HG02759 (cell line): ENCODE measurements around the gene OR51M1.
"Not testable (repeated sequence)": the region's sequence is repeated elsewhere in the genome, so short reads cannot be mapped to it uniquely, and the experiment has no call there.

Experiments
- ATAC-seq: cut with Tn5 transposase; IDR thresholded peaks from one replicate; pipeline ENCODE4 v1.9.1; 2021; ENCODE audit warnings: mild to moderate bottlenecking, moderate library complexity; ENCODE audit not compliant: unreplicated experiment

Gene OR51M1, protein sequence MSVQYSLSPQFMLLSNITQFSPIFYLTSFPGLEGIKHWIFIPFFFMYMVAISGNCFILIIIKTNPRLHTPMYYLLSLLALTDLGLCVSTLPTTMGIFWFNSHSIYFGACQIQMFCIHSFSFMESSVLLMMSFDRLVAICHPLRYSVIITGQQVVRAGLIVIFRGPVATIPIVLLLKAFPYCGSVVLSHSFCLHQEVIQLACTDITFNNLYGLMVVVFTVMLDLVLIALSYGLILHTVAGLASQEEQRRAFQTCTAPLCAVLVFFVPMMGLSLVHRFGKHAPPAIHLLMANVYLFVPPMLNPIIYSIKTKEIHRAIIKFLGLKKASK

DNA sequence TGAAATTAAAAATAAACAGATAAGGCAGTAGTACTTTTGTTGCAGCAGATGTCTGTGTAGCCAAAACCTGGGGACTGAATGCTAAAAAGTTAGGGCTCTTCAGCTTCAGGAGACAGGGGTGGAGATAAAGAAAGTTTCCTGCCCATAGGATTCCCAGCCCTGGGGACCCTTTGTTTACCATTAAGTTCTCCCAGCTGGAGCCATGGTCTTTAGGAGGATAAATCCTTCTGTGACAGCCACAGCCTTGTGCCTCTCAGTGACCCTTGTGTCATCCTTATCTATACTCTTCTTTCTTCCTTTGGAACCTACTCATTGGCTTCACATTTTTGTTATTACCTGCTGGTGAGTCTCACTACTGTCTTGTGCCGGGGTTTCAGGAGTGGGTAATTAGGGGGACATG, at the start of gene OR51M1:
Gene OR51M1 (plus strand): TSS at position 237 of the 400 bp plus-strand sequence. CDS start 5,587 bp downstream, outside the sequence.
- no peak for ATAC-seq

DNA sequence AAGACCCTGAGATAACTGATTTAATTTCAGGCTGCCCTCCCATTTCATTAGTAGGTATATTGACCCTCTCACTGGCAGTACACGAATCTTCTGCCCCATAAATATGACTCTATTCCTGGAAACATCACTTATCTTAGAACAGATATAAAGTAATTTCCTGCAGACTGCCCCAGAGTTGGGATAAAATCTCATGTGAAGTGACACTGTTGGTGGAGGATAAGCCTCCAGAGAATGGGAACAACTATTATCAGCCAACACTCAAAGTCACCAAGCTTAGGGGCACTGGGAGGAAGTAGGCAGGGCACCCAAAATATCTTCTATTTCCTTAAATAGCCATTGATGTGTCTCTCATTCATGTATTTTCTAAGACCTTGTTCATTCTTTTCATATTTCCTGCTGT, 48.4 kb upstream of the OR51M1 start:
- no peak for ATAC-seq

DNA sequence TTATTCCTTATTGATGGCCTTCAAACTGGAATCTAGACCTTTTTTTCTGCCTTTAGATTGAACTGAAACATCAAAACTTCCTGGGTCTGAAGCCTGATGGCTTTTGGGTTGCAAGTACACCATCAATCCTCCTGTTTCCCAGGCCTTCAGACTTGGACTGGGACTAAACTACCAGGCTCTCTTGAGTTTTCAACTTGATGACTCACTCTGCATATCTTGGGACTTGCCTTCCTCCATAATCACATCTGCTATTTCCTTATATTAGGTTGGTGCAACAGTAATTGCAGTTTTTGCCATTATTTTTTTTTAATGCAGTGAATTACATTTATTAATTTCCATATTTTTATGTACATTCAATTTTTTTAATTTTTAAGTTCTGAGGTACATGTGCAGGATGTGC, 47.3 kb upstream of the OR51M1 start:
- no peak for ATAC-seq

DNA sequence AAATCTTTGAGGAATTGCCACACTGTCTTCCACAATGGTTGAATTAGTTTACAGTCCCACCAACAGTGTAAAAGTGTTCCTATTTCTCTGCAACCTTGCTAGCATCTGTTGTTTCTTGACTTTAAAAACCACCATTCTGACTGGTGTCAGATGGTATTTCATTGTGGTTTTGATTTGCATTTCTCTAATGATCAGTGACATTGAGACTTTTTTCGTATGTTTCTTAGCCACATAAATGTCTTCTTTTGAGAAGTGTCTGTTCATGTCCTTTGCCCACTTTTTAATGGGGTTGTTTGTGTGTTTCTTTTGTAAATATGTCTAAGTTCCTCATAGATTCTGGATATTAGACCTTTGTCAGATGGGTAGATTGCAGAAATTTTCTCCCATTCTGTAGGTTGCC, 46.4 kb upstream of the OR51M1 start:
- not testable (repeated sequence) for ATAC-seq

DNA sequence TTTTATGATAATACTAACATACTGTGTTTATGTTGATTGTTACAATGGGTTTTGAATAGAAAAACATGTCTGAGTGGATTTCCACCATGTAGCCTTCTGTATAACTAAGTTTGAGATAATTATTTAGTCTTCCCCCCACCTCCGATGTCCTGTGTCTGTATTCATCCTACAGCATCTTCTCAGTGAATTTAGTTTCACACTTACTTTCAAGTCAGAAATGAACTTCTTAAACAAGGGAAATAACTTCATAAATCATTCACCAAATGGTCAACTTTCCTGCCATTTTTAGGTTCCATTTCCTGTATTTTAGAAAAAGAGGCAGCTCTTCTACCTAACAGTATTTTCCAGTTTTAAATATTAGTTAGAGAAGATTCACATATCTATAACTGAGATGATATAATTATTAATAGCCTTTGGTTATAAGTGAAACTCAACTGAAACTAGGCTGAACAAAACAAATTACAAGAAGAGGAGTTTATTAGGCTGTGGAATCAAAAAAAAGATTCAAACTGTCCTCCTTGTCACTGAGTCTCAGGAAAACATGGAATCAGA, 43.8 kb upstream of the OR51M1 start:
- peak; percentile 76 for ATAC-seq

DNA sequence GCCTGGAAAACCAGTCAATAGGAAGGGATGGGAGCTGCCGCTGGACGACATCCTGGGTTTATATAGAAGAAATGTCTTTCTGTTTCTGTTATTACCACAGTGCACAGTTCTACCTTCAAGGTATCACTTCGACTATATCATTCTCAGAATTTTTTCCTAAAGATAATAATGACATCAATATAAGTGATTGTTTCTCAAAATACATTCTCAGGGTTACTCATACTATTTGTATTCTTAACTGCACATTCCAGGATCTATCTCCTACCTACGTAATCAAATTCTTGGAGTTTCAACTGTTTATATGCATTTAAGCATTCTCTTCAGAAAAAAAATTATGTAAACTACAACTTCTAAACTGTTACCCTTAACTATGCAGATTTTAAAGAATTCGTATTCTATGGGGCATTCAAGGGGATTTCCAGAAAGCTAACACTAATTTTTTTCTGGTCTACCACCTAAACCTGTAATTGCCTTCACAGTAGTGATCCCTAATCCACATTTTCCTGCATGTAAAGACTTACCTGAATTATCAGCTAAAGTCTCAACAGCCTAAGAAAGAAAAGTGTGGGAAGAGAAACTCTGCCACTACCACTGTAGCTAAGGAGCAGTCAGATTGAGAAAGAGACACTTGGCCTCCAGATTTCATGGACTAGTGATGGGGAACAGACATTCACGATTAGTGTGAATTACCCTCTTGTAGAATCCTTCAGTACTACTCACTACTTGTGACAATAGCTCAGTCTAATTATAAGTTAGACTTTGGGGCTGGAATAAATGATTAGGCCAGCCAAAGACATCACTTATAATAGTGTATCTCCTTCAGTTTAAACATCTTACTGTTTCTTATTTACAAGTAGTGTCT, 39.9 kb upstream of the OR51M1 start, which contains the start of gene OR51B5:
Gene OR51B5 (minus strand): TSS at position 51 of the 862 bp plus-strand sequence. CDS start 0 bp downstream, at position 51.
- ATAC-seq = peak; percentile 37

DNA sequence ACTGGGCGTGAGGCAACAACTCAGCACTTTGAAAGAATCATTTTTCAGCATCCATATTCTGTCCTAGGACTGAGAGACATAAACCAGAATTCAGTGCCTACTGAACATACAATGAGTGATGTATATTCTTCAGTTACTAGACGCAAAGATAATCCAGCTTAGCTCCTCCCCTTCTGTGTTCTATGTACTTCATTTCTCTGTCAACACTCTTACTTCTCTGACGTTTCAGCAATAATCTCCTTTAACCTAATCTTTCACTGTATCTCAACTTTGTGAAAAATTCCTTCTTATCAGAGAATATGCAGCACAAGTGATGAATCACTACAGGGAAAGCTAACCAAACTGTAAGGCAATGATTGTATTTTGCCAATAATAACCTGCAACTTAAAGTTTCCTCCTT, 37.8 kb upstream of the OR51M1 start:
- ATAC-seq = no peak

DNA sequence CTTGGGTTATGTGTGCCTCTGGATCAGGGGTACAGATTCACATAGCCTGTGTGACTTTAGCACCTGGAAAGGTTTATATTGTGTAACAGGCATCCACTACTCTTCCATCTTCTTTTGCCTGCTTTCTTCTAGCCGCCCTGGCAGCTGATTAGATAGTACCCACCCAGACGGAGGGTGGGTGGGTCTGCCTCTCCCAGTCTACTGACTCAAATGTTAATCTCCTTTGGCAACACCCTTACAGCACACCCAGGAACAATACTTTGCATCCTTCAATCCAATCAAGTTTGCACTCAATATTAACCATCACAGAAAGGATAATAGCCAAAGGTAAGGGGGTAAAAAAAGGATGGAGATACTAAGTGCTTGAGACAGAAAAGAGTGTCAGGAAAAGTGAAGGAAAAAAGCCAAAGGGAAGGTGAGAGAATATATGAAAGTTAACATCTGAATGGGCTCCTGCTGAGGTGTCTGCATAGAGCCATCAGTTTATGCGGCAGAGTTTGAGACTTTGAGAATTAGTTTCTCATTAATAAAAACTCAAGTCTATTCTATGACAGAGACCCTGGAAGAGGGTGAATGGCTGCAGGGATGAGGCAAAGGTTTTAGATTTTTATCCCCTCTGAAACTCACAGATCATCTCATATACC, 34.9 kb upstream of the OR51M1 start:
- ATAC-seq = no peak

DNA sequence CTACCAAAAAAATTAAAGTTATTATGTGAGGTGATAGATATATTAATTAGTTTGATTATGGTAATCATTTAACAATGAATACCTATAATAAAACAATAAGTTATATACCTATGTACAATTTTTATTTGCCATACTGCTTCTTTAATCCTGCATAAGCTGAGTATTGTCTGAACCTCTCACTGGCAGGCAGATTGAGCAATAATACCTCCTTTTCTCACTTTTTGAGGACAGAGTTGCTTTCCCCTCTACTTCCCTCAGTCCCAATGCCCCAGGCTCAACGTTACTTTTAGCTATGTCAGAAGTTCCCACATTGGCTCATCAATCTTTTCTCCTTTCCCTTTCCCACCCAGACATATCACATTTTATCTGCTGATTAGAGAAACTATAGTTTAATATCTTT, 34.1 kb upstream of the OR51M1 start:
- ATAC-seq = no peak

DNA sequence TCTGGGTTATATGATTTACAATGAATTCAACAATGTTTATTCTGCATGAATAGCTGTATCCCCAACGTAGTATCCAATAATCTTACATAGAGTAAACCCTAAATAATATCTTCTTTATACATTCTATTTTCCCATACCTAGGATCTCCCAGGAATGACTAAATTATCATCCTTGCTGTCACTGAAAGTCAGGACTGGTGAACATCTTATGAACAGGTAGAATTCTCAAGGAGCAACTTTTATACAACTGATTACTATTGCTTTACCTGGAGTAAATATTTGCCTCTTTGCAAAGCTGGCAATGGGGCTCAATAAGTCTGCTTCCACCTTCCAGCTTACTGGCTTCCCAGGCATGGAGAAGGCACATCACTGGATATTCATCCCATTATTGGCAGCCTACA, 32.4 kb upstream of the OR51M1 start, which contains the start of gene OR51B6:
Gene OR51B6 (plus strand): TSS at position 301 of the 400 bp plus-strand sequence. CDS start 0 bp downstream, at position 301.
- ATAC-seq = no peak

DNA sequence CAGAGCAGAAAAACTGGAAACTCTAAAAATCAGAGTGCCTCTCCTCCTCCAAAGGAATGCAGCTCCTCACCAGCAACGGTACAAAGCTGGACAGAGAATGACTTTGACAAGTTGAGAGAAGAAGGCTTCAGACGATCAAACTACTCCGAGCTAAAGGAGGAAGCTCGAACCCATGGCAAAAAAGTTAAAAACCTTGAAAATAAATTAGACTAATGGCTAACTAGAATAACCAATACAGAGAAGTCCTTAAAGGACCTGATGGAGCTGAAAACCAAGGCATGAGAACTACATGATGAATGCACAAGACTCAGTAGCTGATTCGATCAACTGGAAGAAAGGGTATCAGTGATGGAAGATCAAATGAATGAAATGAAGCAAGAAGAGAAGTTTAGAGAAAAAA, 27.6 kb upstream of the OR51M1 start:
- ATAC-seq = not testable (repeated sequence)

DNA sequence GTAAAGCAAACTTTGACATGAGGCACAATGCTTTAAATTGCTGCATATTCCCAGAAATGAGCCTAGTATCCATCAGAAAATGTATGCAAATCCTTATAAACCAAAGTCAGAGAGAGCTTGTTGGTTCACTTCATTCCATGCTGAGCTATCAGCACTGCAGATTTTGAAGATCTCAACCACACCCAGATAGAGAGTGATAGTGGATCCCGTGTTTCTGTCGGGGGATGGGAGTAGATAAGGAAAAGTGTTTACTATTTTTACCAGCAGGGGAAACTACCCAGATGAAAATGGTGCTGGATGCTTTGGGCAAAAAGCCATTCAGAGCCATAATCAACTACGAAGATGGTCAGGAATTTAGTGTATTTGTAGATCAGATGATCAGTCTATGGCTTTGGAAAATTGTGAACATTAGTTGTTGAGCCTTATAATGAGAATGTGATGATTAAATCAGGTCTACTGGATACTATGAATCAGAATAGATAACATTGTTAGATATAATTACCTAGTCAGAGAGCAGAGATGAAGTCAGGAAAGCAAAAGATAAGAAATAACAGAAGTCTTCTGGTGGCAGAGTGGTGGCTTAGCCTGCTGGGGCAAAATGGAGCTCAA, 21.5 kb upstream of the OR51M1 start:
- ATAC-seq = no peak

DNA sequence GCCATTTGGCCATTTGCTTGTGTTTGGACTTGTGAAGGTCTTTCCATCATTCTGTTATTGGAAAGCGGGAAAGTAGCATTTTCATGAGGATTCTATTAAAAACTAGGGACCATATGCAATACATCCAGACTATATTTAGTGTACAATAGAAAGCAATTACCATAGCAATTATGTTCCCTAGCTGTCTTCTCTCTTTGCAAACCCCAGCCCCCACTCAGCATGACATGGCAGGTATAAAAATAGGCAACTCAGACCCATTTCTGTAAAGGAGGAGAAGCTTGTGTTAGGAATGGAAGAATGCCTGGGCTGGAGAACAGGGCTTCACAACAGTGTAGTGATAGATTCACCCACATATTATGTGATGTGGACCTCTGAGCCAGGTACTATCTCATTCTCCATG, 19.9 kb upstream of the OR51M1 start:
- no peak for ATAC-seq

DNA sequence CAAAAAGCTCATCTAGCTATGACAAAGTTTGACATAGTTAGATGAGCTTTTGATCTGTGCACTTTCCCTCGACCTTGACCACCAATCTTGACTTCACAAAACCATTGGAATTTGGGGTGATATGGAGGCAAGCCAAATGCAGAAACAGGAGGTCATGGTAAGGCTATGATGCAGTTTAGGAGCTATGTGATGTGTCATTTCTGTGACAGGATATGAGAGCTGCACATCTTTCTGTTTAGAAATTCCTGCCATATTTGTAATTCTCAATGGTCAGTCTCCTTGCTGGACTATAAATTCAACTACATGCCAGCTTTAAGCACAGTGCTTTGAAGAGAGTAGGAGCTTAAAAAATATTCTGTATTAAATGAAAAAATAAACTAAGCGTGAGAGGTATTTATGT, 19.4 kb upstream of the OR51M1 start:
- no peak for ATAC-seq

DNA sequence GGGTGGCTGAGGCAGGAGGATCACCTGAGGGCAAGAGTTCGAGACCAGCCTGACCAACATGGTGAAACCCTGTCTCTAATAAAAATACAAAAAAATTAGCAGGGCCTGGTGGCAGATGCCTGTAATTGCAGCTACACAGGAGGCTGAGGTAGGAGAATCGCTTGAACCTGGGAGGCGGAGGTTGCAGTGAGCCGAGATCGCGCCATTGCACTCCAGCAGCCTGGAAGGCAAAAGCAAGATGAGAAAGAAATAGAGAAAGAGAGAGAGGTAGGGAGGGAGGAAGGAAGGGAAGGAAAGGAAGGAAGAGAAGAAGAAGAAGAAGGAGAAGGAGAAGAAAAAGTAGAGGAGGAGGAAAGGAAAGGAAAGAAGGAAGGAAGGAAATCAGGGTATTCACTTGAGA, 17.2 kb upstream of the OR51M1 start:
- ATAC-seq = not testable (repeated sequence)

DNA sequence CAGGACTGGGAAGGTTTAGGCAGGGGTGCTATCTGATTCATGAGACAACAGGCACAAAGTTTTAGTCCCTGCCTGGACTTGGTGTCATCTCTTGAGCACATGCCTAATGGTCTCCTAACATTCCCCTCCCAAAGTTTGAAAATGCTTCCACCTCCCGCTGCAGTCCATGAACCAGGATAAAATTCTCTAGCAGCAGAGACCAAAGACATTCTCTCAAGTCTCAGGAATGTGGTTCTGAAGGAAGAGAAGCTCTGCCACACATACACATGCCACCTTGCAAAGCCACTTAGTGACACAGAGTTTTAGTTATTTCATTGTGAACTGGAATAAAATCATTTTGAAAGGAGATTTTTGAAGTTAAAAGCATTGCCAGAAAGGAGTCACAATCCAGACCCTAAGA, 16.8 kb upstream of the OR51M1 start:
- no peak for ATAC-seq

DNA sequence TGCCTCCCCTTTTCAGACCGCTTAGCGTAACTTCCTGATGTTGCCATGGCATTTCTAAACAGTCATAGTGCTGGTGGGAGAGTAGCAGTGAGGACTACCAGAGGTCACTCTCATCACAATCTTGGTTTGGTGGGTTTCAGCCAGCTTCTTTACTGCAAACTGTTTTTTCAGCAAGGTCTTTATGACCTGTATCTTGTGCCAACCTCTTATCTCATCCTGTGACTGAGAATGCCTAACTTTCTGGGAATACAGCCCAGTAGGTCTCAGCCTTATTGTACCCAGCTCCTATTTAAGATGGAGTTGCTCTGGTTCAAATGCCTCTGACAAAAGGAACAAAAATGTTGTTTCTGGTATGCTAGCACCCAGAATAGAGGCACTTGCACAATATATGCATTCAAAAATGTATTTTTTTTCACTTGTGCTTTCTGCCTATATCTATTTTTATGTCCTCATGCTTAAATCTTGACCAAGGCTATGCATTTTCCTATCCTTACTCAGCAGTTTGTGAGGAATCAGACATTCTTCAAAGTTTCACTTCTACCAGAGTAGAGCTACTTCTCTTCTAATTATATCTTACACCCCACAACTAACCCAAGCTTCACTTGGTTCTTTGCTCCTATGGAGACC, 16.1 kb upstream of the OR51M1 start:
- peak; percentile 40 for ATAC-seq

DNA sequence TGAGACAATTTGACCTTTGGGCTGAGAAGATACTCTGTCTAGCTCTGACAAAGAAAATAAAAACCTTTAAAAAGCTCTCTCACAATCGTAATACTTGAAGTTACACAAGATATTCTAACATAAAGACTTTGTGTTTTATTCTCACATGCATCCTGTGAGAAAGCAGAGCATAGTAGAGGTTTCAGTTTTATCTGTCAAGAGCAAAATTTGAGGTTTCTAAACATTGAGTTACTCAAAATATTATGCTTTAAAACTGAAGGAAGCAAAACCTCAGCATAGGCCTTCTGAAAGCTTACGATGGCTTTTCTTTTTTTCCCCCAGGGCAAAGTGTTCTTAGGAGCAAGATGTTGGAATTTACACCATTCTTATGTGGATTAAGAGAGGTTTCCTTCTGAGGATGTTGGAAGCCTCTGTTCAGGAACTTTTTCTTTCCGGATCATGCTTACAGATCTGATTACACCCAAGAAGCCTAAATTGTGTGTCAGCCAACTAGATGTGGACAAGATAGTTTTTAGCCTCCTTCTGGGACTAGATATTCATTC, 15.0 kb upstream of the OR51M1 start:
- ATAC-seq = no peak

DNA sequence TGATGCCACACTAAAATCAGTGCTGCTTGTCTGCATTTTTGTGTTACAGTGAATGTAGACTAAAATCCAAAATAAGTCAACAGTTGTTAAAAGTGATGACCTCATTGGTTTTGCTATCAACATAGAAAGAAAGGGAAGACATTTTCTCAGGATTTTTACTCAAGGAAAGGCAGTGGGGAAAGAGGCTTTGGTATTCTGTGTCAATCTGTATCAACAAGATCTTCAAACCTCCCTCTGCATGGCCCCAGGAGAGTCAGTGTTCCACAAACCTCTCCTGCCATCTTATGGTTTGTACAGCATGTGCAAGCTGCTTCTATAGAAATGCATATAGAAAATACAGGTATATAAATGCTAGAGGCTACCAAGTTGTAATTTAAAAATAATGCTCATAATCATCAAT, 13.8 kb upstream of the OR51M1 start:
- ATAC-seq = peak; percentile 55
